ENCODE results near the gene IL2RG.
A peak's percentile ranks its signal among the peaks of the same experiment; 100 is the strongest.

Gene IL2RG

DNA sequence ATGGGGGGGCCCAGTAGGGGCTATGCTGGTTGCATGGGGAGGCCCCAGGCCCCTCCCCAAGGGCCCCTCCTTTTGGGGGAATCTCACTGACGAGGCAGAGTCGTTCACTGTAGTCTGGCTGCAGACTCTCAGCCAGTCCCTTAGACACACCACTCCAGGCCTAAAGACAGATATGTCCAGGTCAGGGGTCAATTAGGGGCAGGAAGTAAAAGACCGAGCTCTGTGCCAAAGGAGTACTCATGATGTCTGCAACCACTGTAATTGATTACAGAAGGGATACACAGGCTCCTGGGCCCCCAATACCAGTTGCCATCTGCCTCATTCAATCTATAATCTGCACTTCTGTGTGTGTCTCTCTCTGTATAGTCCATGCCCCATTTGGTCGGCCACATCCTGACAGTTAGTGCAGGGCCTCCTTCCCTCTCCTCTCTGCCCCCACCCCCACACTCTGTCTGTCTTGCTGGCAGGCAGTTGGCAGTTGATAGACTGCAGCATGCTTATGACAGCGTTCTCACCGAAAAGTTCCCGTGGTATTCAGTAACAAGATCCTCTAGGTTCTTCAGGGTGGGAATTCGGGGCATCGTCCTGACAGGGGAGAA, 3.5 kb downstream of the IL2RG start:
- peak; percentile 68 for DNase-seq

- DNase-seq = no peak
Observed at GRCh38 chrX:71107245-71107644, 4.1 kb downstream of the IL2RG start.

DNA sequence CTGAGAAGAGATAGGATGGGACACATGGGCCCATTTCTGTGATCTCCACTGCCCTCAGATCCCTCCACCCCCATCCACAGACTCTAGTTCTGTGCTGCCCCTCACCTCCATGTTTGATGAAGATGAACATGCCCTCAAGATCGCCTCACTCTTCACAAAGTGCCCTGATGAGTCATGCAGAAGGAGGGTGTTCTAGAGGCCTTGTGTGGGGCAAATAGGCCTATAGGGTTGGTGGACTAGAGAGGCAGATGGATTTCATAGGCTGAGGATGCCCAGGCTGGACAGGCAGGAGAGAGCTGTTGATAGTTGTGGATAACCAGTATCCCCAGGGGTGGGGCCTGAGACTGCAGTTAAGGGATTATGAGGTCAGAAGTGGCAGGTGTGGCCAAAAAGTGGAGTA, 5.0 kb downstream of the IL2RG start, which contains the start of gene CXorf65:
Gene CXorf65, minus strand, starts transcription at position 314 of the 400 bp plus-strand sequence. Its CDS starts 184 bp downstream, at position 130.
- DNase-seq = peak; percentile 39

DNA sequence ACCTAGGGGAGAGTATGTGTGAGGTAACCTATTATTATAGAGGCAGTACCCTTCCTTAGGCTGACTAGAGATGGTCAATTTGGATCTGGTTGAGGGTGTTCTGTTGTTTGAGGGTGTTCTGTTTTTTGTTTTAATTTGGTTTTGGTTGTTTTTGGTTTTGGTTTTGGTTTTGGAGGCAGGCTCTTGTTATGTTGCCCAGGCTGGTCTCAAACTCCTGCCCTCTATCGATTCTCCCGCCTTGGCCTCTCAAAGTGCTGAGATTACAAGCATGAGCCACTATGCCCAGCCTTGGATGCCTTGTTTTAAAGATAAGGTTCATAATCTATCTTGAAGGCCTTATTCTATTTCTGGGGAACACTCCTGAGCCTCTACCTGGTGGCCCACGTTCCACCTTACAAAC, 5.7 kb downstream of the IL2RG start:
- DNase-seq = no peak

GRCh38 chrX:71103110-71103983, 8.0 kb downstream of the IL2RG start:
- DNase-seq = peak; percentile 78

DNA sequence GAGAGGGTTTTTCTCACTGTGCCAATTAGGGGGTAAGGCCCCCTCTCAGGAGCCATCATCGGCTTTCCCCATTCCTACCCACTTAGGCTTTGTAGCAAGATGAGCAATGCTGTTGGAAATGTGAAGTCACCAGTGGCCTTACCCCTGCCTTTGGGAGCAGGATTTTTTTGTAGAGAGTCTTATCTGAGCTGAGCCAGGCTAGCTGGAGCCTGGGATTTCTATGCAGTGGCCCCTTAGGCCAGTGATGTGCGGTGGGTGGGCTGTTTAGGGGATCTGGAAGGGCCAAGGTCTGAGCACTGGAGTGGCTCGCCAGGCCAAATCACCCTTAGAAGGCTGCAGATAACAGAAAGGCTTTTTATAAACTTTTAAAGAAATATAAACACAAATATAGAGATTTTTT, 9.1 kb downstream of the IL2RG start:
- DNase-seq = no peak

DNA sequence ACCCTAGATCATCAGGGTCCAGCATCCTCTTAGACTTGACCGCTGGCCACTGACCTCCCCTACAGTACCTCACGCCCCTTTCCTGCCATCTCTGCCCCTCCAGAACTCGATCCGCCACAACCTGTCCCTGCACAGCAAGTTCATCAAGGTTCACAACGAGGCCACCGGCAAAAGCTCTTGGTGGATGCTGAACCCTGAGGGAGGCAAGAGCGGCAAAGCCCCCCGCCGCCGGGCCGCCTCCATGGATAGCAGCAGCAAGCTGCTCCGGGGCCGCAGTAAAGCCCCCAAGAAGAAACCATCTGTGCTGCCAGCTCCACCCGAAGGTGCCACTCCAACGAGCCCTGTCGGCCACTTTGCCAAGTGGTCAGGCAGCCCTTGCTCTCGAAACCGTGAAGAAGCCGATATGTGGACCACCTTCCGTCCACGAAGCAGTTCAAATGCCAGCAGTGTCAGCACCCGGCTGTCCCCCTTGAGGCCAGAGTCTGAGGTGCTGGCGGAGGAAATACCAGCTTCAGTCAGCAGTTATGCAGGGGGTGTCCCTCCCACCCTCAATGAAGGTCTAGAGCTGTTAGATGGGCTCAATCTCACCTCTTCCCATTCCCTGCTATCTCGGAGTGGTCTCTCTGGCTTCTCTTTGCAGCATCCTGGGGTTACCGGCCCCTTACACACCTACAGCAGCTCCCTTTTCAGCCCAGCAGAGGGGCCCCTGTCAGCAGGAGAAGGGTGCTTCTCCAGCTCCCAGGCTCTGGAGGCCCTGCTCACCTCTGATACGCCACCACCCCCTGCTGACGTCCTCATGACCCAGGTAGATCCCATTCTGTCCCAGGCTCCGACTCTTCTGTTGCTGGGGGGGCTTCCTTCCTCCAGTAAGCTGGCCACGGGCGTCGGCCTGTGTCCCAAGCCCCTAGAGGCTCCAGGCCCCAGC, 10.5 kb downstream of the IL2RG start:
- peak; percentile 43 for DNase-seq

GRCh38 chrX:71099736-71100135, 11.6 kb downstream of the IL2RG start:
- DNase-seq = no peak

DNA sequence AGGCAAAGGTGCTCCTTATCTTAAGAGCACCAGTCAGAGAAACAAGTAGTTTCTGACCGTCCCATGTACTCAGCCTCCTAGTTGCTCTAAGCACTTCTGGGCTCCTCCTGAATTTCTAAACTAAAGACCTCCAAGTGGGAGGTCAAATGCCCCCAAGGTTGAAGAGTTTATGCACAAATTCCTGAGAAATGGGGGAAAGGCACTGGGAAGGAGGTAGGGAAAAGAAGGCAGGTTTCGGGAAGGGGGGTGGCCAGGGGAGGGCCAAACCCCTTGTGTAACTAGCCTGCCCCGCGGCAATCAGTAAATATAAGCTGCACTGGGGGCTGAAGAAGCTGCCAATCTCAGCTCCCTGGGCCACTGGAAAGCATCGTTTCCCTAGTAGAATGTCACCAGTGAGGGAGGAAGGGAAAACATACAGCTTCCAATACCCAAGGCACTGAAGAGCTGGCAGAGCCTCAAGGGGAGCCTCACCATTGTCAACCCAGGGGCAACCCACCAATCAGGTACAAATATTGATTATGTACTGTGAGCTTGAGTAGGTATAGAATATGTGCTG, 12.3 kb downstream of the IL2RG start:
- no peak for DNase-seq

GRCh38 chrX:71098302-71098701, 13.1 kb downstream of the IL2RG start:
- DNase-seq = peak; percentile 90

DNA sequence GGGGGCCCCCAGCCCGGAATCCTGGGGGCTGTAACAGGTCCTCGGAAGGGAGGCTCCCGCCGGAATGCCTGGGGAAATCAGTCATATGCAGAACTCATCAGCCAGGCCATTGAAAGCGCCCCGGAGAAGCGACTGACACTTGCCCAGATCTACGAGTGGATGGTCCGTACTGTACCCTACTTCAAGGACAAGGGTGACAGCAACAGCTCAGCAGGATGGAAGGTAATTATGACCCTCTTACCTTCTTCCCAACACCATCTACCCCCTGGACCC, 14.7 kb downstream of the IL2RG start:
- DNase-seq = no peak

DNA sequence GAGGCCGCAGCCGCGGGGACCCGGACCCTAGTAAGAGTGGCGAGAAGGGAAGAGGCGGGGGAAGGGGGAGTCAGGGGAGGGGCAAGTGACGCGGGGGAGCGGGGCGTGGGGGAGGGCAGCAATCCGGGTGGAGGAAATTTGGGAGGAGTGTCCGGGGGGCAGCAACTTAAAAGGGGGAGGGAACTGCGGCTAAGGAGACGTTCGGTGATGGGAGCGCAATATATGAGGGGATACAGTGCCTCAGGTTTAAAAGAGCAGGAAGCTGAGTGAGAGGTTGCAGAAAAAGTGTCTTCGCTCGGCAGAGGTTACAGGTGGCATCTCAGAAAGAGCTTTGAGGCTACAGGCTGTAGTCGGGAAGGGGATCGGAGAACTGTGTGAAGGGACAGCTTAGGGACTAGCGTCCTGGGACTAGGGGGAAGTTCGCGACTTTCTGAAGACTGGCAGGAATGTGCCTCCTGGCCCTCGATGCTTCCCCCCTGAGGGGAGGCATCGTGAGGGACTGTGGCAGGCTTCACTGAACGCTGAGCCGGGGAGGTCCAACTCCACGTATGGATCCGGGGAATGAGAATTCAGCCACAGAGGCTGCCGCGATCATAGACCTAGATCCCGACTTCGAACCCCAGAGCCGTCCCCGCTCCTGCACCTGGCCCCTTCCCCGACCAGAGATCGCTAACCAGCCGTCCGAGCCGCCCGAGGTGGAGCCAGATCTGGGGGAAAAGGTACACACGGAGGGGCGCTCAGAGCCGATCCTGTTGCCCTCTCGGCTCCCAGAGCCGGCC, 15.2 kb downstream of the IL2RG start:
- no peak for DNase-seq

DNA sequence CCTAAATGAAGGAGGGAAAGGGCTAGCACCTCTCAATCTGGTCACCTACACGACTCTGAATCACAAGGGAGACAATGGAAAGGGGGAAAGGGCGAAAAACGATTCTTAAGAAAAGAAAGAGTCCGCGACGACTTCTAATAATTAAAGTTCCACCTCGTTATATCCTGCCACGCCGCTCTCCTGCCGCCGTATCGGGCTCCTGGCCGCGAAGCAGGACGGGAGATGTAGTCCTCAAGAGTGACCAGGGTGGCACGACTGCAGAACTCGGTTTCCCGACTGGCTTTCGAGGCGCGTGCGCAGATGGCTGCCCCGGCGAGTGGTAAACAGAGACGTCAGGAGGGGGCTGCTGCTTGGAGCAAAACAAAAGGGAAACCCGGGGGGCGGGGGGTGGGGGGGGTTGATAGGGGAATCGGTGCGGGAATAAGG, 15.8 kb downstream of the IL2RG start, which contains the start of gene FOXO4:
Gene FOXO4, plus strand, starts transcription at position 297 of the 426 bp plus-strand sequence. CDS start 678 bp downstream, outside the sequence.
- DNase-seq = peak; percentile 92

GRCh38 chrX:71095033-71095432, 16.3 kb downstream of the IL2RG start:
- DNase-seq = no peak

DNA sequence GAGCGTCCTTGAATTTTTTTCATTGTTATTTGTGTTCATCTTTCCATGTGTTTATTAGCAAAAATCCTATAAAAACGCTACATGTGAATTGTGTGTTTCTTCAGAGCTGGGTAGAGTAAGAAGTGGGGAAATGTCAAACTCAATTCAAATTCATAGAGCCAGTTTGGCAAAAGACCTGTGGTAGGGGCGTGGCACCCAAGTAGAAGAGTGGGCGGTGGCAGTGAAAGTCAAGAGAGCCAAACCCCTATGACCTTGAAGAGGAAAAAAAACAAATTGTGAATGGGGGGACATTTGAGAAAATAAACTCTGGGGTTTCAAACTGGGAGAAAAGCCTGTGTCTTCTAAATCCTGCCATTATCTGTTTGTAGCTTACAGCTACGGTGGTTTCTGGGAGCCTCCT, 20.1 kb downstream of the IL2RG start:
- DNase-seq = no peak

DNA sequence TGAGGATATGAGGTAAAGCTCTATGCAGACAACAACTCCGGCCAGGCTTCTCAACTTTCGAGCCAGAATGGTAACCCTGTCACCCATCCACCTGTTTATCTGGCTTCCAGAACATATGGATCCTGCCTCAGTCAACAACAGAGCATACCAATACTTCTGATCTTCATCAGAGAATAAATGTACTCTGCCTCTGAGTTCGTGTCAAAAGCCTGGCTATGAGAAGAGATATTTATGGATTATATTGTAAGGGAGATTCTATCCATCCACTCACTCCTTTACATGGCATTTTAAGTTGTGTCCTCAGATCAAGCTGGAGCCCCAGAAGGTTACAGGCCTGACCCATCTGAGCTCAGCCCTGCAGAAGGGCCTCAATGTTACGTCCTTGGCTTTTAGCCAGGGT, 25.5 kb downstream of the IL2RG start:
- no peak for DNase-seq

GRCh38 chrX:71082822-71083221, 28.6 kb downstream of the IL2RG start:
- DNase-seq = no peak

- no peak for DNase-seq
Observed at GRCh38 chrX:71082124-71082647, 29.2 kb downstream of the IL2RG start.

DNA sequence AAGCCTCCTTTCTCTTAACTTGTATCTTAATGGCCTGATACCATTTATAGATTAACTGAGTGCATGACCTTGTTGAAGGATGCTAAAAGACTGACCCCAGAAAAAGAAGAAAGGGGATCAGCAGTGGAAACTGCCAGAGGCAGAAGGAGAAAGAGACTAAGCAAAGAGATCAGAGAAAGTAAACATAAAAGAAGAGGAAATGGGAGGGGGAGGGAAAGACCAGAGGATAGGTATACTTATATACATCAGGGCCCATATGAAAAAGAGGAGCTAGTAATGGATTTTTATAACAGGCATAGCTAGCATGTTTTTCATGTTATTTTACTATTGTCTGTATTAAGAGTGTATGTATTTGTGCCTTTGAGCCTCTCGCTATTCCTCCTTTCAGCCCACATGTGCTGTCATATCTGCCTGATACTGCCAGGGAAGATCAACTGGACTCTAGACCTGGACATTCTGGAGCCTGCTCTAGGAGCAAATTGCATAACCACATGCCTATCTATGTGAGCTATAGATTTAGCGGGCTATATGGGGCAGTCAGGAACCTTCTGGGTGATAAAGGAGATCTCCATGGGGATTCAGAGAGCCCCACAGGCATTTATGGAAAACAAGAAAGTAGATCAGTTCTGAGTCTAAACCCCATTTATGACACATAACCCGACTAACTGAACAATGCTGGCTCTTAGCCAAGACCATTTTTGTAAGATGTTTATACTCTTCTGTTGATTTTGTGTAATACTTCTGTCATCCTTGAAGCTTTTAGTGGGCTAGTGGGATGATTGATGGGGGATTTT, 29.9 kb downstream of the IL2RG start:
- DNase-seq = no peak

DNA sequence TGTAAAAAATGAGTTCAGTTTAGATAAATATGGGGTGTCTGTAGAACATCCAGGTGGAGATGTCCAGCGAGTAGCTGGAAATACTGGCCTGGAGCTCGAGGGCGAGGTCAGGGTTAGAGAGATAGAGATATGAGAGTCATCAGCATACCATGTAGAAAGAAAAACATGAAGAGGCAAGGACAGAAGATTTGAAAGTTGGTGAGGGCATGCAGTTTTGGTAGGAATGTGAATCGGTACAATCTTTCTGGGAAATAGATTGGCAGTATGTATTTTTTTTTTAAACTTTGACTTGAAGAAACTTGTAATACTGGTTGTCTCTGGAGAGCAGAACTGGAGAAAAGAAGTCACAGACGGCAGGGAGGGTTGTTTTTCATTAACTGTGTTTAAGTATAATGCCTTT, 40.8 kb downstream of the IL2RG start:
- no peak for DNase-seq
